SK-N-SH (cell line): ENCODE results near the gene EXOC4.

Experiments
- CHD2 ChIP-seq: fragments of 150-350 bp; IDR thresholded peaks from 2 replicates; pipeline ENCODE4 v1.6.1; 2018; ENCODE audit warnings: low read length; ENCODE audit not compliant: partially characterized antibody
- EP300 ChIP-seq, 2 experiments: IDR thresholded peaks; 2 replicates each; pipeline versions ENCODE4 v1.4.0 to v1.6.1; 2012; ENCODE audit warnings: borderline replicate concordance in 1 of 2, low read depth in 1 of 2, low read length in 1 of 2
- EZH2phosphoT487 ChIP-seq: fragments of 200-600 bp; sonication (generic); IDR thresholded peaks from 2 replicates; pipeline ENCODE4 v1.6.1; 2017; ENCODE audit warnings: low read depth, mixed run types, mild to moderate bottlenecking, antibody characterized with exemption, moderate library complexity, borderline replicate concordance
- NFIC ChIP-seq: IDR thresholded peaks from 2 replicates; pipeline ENCODE4 v1.4.0; 2012; ENCODE audit warnings: borderline replicate concordance
- RFX5 ChIP-seq: IDR thresholded peaks from 2 replicates; pipeline ENCODE4 v1.6.1; 2012; ENCODE audit warnings: mild to moderate bottlenecking, improper control_type of control experiment, low read length
- SIN3A ChIP-seq: IDR thresholded peaks from 2 replicates; pipeline ENCODE4 v1.6.1; 2012; ENCODE audit warnings: low read depth, mild to moderate bottlenecking, low read length, moderate library complexity, borderline replicate concordance
- TEAD4 ChIP-seq: IDR thresholded peaks from 2 replicates; pipeline ENCODE4 v1.4.0; 2012; ENCODE audit warnings: mild to moderate bottlenecking, borderline replicate concordance; ENCODE audit not compliant: insufficient read depth
- TF ChIP-seq, protein P1 (sequence below): fragments of 200-600 bp; sonication (generic); IDR thresholded peaks from 2 replicates; pipeline ENCODE4 v1.6.1; 2017; ENCODE audit warnings: antibody characterized with exemption, mild to moderate bottlenecking, moderate library complexity
- TF ChIP-seq, protein P2 (sequence below): IDR thresholded peaks from 2 replicates; pipeline ENCODE4 v1.4.0; 2012; ENCODE audit warnings: low read depth
- TF ChIP-seq, protein P3 (sequence below): IDR thresholded peaks from 2 replicates; pipeline ENCODE4 v1.4.0; 2012; ENCODE audit warnings: low read depth, borderline replicate concordance
- TF ChIP-seq, protein P4 (sequence below): fragments of 150-350 bp; IDR thresholded peaks from 2 replicates; pipeline ENCODE4 v1.6.1; 2017; ENCODE audit warnings: antibody characterized with exemption, low read length, low read depth, borderline replicate concordance

DNA sequence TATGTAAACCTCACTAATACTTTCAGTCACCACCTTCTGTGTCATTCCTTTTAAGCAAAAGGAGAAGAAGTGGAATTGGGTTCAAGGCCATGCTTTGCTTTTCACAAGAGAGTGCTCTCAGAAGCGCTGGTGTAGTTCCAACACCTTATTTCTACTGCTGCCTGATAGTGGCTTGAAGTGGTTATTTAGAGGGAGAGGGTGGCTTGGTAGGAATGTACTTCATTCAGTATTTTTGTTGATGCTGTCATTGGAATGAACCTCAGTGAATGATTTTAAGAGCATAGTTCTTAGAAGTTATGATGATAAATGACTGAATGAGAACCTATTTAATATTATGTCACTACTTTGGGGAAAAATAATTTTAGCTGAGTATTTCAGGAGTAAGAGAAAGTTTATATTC is 396.7 kb downstream of the EXOC4 start:
- TF ChIP-seq, protein P1, sequence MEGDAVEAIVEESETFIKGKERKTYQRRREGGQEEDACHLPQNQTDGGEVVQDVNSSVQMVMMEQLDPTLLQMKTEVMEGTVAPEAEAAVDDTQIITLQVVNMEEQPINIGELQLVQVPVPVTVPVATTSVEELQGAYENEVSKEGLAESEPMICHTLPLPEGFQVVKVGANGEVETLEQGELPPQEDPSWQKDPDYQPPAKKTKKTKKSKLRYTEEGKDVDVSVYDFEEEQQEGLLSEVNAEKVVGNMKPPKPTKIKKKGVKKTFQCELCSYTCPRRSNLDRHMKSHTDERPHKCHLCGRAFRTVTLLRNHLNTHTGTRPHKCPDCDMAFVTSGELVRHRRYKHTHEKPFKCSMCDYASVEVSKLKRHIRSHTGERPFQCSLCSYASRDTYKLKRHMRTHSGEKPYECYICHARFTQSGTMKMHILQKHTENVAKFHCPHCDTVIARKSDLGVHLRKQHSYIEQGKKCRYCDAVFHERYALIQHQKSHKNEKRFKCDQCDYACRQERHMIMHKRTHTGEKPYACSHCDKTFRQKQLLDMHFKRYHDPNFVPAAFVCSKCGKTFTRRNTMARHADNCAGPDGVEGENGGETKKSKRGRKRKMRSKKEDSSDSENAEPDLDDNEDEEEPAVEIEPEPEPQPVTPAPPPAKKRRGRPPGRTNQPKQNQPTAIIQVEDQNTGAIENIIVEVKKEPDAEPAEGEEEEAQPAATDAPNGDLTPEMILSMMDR = no peak
- TF ChIP-seq, protein P2, sequence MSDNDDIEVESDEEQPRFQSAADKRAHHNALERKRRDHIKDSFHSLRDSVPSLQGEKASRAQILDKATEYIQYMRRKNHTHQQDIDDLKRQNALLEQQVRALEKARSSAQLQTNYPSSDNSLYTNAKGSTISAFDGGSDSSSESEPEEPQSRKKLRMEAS = no peak
- TF ChIP-seq, protein P3, sequence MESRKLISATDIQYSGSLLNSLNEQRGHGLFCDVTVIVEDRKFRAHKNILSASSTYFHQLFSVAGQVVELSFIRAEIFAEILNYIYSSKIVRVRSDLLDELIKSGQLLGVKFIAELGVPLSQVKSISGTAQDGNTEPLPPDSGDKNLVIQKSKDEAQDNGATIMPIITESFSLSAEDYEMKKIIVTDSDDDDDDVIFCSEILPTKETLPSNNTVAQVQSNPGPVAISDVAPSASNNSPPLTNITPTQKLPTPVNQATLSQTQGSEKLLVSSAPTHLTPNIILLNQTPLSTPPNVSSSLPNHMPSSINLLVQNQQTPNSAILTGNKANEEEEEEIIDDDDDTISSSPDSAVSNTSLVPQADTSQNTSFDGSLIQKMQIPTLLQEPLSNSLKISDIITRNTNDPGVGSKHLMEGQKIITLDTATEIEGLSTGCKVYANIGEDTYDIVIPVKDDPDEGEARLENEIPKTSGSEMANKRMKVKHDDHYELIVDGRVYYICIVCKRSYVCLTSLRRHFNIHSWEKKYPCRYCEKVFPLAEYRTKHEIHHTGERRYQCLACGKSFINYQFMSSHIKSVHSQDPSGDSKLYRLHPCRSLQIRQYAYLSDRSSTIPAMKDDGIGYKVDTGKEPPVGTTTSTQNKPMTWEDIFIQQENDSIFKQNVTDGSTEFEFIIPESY = no peak
- TF ChIP-seq EP300 (IDR thresholded peaks at IDR 0.05; ENCODE audit: borderline replicate concordance in 1 of 2, low read depth in 1 of 2, low read length in 1 of 2) (no peak), CHD2 (no peak), RFX5 (no peak), TEAD4 (no peak), NFIC (no peak), SIN3A (no peak), EZH2phosphoT487 (no peak)
- TF ChIP-seq, protein P4, sequence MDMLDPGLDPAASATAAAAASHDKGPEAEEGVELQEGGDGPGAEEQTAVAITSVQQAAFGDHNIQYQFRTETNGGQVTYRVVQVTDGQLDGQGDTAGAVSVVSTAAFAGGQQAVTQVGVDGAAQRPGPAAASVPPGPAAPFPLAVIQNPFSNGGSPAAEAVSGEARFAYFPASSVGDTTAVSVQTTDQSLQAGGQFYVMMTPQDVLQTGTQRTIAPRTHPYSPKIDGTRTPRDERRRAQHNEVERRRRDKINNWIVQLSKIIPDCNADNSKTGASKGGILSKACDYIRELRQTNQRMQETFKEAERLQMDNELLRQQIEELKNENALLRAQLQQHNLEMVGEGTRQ = no peak
